ENCODE data around the gene LAMB3.
"Not testable (repeated sequence)": the region's sequence is repeated elsewhere in the genome, so short reads cannot be mapped to it uniquely, and the experiment has no call there.

- not testable (repeated sequence) for TF ChIP-seq CTCF, POLR2A (IDR thresholded peaks at IDR 0.05)
These were observed 48.5 kb upstream of the LAMB3 start for GRCh38 chr1:209700686-209701085.

Data from lower leg skin (tissue), 3 donors.